D721Med (cell line): Measurements from ENCODE around the gene ADCY9.
"Not testable (repeated sequence)": the region's sequence is repeated elsewhere in the genome, so short reads cannot be mapped to it uniquely, and the experiment has no call there.

Experiments used
- DNase-seq: peaks from one replicate; pipeline ENCODE4 v3.0.0; 2011; ENCODE audit warnings: low spot score; ENCODE audit not compliant: insufficient read length
- FAIRE-seq: peaks from 2 replicates; lab custom pipeline; 2011; peaks lifted over from hg19 to GRCh38; lab: Jason Lieb, UNC
- TF ChIP-seq, protein P1 (sequence below): IDR thresholded peaks from 2 replicates; pipeline ENCODE4 v1.5.1; 2012; ENCODE audit warnings: mild to moderate bottlenecking, control low read depth; ENCODE audit not compliant: insufficient read depth; ENCODE audit errors: missing control alignments

ADCY9 gene

GRCh38 chr16:3961449-3961849 is 154.8 kb downstream of the ADCY9 start:
- no peak for FAIRE-seq
- DNase-seq = no peak
- TF ChIP-seq, protein P1, sequence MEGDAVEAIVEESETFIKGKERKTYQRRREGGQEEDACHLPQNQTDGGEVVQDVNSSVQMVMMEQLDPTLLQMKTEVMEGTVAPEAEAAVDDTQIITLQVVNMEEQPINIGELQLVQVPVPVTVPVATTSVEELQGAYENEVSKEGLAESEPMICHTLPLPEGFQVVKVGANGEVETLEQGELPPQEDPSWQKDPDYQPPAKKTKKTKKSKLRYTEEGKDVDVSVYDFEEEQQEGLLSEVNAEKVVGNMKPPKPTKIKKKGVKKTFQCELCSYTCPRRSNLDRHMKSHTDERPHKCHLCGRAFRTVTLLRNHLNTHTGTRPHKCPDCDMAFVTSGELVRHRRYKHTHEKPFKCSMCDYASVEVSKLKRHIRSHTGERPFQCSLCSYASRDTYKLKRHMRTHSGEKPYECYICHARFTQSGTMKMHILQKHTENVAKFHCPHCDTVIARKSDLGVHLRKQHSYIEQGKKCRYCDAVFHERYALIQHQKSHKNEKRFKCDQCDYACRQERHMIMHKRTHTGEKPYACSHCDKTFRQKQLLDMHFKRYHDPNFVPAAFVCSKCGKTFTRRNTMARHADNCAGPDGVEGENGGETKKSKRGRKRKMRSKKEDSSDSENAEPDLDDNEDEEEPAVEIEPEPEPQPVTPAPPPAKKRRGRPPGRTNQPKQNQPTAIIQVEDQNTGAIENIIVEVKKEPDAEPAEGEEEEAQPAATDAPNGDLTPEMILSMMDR = no peak

DNA sequence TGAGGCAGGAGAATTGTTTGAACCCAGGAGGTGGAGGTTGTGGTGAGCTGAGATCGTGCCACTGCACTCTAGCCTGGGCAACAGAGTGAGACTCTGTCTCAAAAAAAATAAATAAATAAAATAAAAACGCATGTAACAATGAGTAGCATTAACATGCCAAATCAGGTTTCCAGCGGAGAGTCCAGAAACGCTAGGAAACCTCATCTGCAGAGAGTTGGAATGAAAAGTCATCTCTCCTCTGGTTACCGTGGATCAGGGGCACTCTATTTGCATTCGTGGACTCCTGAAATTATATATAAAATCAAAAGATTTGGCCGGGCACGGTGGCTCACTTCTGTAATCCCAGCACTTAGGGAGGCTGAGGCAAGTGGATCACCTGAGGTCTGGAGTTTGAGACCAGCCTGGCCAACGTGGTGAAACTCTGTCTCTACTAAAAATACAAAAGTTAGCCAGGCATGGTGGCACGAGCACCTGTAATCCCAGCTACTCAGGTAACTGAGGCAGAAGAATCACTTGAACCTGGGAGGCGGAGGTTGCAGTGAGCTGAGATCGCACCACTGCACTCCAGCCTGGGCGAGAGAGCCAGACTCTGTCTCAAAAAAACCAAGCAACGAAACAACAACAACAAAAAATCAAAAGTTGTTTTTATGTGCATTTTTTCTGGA is 156.2 kb downstream of the ADCY9 start:
- not testable (repeated sequence) for FAIRE-seq, DNase-seq

- no peak for DNase-seq
- TF ChIP-seq, protein P1 = no peak
- no peak for FAIRE-seq
These were observed 157.1 kb downstream of the ADCY9 start for GRCh38 chr16:3959148-3959547.

GRCh38 chr16:3957344-3957980 is 158.8 kb downstream of the ADCY9 start:
- DNase-seq (no peak), FAIRE-seq (no peak)

GRCh38 chr16:3954411-3954921 is 161.8 kb downstream of the ADCY9 start:
- FAIRE-seq (no peak), DNase-seq (no peak)
- TF ChIP-seq, protein P1 = peak; percentile 6

More at GRCh38 chr16:3957344-3957980, 158.8 kb downstream of the ADCY9 start:
- TF ChIP-seq, protein P1 = no peak

DNA sequence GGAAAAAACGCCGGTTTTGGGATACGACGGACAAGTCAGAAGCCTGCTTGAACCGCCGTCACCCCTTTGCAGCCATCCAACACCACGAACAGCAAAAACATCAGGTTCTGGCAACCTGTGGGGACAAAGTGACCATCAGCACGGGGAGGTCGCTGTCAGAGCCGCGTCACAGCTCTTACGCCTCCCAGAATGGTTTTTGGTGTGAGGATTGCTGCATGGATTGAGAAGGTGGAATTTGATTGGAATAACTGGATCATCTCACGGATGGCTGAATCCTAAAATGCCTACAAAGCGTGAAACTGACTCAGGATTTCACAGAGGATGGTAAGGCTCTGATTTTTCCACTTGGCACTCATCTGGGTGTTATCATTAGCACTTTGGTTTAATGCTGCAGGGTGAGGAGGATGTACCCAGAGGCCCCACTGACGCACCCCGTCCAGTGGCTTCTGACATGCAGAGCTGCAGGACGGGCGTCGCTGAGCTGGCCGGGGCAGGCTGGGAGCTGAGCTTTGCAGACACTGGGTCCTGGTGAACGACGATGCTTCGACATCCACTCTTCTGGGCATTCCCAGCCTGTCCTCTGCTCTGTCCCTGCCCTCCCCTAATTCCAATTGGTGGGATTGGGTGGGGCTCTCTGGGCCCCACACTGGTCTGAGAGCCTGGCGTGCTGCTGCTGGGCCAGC is 162.4 kb downstream of the ADCY9 start:
- no peak for DNase-seq
- no peak for FAIRE-seq
- TF ChIP-seq, protein P1 = no peak

DNA sequence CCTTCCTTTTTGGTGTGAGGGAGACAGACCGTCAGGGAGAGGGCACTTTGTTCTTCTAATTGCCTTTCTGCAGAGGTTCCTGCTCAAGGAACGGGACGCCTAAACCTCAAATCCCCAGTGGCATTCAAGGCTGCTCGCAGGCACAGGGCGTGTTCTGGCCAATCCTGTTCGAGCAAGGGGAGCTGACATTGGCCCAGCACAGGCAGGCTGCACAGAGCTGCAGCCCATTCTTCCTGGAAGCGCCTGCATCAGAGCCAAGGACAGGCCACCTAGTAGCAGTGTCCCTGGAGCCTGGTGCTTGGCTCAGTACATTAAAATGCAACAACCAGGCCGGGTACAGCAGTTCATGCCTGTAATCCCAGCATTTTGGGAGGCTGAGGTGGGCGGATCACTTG is 163.5 kb downstream of the ADCY9 start:
- TF ChIP-seq, protein P1 = no peak
- FAIRE-seq (no peak), DNase-seq (no peak)
